Fibroblast of peridontal ligament (primary cell): ENCODE results near the gene ORM2.
A peak's percentile ranks its signal among the peaks of the same experiment; 100 is the strongest.

Source experiments
- DNase-seq: peaks from one replicate; pipeline ENCODE4 v3.0.0-alpha.2; 2010; ENCODE audit errors: extremely low read depth

The ORM2 gene

DNA sequence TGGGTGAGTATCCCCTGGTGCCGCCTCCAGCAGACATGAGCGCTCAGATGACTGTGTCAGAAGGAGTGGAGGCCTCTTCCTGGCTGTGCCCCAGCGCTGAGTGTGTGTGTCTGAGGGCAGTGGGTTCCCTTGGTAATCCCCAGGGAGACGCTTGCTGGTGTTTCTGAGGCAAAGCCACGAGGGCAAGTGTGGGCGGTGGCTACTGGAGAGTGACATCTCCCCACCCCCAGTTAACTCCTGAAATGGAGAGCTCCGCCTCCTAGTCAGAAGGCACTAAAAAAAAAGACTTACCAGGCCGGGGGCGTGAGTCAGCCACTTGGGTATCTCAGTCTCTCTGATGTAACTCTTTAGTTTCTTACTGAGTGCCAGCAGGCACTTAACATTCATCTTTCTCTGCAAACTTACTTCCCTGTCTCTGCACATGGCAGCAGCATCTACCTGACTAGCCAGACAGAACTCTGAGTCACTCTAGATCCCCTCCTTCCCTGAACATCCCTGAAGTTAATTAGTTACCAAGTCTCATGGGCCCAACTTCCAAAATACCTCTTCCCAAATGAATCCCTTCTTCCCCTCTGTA is 19.3 kb downstream of the ORM2 start:
- peak; percentile 96 for DNase-seq

DNA sequence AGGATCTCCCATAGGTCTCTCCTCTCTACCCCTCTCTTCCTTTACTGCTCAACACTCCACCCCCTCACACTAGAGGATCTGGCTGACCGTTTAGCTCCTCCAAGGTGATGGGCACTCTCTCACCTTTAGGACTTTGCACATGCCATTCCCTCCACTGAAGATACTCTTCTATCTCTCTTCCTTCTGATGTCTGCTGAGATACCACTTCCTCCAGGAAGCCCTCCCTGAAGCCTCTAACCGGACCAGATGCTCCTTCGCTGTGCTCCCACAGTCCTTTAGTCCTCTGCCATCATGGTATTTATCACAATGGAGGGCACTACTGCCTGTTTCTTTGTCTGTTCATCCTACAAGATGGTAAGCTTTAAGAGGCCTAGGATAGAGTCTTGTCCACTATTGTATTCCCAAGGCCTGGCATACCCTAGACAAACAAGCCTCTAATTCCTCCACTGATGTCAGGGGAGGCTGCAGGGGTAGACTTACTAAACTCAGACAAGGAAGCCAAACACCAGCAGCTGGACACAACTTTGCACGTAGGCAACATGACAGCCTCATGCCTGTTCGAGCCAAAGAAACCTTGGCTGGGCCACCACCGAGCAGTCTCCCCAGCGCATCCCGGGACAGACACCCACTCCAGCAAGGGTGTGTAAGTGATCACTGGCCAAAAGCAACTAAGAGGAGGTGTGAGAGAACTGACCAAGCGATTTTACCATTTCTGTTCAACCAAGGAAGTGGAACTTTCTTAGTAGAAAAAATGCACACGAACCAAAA is 20.2 kb downstream of the ORM2 start:
- DNase-seq, result no peak

DNA sequence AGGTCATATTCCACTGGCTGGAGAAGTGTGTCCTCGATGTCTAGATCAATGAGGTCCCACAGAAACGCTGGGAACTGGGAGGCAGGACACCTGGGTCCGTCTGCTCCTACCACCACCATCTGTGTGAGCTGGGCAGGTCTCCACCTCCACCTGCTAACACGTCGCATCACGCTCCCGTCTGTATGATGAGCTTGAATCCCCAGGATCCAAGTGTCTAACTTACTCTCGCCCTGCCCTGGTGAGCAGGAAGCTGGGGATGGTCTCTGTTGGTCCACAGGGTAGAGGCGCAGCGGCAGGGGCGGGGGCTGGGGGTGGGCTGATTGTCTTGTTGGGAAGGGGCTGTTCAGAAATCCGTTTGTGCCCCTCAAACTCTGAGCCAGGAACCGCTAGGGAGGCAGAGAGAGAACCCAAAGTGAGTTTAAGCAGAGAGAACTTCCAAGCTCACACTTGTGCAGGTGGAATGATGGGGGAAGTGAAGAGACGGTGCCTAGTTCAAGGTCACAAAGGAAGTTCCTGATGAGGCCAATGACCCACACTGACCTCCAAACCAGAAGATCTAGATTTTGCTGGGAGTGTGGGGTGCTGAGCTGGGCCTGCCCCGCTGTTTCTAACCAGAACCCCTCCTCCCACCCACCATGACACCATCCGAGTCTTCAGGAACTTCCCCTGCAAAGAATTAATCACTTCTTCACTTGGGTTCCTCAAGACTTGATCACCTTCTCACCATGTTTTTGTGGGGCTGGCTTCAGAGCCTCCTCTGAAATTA is 21.1 kb downstream of the ORM2 start:
- no peak for DNase-seq

DNA sequence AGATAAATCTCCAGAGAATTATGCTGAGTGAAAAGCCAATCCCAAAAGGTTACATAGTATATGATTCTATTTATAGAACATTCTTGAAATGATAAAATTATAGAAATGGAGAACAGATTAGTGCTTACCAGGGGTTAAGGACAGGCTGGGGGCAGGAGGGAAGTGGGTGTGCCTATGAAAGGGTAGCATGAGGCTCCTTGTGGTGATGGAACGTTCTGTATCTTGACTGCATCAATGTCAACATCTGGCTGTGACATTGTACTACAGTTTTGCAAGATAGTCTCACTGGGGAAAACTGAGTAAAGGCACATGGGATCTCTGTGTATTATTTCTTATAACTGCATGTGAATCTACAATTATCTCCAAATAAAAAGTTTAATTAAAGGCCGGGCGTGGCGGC is 22.3 kb downstream of the ORM2 start:
- DNase-seq, result no peak

DNA sequence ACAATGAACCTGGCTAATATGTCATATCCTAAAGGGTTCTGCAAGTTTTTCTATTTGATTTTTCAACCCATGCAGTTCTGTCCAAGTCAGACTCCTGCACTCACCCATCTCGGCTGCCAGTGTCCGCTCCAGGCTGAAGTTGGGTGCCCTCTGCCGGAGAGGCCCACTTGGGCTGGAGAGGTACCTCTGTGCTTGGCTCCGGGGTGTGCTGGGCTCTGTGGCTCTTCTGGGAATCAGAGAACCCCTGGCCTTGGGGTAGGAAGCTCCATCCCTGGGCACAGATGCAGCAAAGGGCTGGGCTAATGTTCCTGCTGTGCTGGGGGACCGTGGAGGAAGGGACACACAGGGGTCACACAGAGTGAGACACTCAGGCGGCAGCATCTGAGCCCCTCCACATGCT is 26.2 kb downstream of the ORM2 start:
- DNase-seq, result no peak

DNA sequence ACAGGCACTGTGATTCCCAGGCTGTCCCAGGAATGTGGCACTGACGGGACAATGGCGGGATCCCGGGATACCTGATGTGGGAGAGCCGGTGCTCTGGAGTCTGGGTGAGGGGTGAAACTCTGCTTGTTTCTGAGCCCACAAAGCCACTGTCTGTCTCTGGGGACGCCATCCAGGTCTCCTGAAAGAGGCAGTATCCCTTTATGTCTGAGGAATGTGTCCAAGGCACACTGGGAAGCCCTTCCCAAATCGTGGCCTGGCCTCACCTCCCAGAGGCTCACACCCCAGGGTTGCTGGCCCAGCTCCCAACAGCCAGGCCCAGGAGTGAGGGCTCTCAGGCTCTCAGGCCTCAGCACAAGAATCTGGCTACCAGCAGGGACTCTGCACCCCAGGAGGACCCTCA is 27.1 kb downstream of the ORM2 start:
- no peak for DNase-seq

DNA sequence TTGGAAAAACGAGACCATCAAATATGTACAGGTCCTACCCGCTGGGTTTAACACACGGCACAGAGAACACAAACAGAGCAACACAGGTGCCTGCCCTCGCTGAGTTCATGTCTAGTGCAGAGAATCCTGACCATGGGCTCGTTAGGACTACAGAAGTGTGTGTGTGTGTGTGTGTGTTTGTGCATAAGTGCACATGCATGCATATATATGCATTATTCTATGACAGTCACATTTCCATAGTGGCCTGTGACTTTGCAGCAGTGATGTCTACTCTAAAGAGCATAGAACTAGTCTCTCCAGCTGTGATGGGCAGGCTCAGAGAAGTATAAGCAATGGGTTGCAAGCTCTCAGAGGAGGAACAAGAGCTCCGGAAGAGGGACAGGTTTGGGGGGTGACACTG is 27.7 kb downstream of the ORM2 start:
- DNase-seq, result no peak

DNA sequence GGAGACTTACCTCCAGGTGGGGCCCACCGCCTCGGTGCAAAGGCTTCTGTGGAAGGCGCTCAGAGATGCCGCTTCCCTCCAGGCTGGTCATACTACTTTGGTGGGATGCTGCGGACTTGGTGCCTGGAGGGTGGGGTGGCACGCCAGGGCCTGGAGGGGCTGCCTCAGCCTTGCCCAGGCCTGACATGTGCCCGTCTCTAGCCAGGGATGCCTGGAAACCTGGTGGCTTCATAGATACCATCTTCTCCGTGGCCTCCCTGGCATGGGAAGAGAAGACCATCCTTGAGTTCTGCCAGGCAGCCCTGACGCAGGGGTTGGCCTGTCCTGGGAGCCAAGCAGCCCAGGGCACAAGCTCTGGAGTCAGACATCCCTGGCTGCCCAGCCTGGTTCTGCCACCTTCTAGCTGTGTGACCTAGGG is 28.3 kb downstream of the ORM2 start:
- DNase-seq, result no peak

DNA sequence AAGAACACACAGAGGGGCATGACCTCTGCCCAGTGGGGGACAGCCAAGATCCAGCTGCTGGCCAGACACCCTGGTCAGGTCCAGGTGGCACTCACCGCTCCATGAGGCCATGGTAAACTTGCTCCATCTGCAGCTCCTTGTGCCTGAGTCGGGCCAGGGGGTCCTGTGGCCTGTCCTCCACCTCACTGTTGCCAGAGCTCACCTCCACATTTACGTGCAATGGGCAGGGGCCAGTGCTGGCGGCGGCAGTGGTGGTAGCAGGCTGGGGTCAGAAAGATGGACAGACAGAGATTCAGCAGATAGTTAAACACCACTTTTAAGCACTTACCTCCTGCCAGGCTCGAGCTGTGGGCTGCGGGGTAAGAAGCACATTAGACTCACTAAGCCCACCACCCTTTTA is 30.1 kb downstream of the ORM2 start:
- no peak for DNase-seq

DNA sequence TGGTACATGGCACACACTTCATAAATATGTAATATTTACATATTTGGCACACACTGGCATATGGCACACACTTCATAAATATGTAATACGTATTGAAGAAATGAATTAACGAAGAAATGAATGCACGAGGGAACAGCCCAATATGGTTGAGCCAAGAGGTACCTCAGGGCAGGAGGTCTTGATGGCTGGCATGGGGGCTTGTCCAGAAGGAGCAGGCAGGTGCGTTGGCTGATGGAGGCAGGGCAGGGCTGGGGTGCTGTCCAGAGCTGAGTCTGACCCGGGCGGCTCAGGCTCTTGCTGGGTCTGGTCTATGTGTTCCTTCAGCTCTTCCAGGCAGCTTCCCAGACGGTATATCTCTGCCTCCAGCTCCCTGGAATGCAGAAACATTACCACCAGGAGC is 31.9 kb downstream of the ORM2 start:
- no peak for DNase-seq

DNA sequence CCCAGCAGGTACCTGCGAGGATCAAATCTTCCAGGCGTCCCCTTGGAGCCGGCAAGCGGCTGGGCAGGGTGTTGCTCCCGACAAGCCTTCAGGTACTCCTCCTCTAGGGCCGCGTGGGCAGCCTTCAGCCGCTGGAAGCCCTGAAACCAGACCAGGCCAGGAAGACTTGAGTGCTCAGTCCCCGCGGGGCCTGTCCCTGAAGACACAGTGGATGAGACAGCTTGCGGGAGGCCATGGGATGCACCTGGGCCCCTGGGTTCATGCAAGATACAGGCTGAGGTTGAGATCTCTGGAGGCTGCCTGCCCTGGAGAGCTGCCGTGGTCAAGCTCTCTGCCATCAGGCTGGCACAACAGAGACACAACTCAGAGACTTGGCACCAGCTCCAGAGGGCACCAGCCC is 32.7 kb downstream of the ORM2 start:
- no peak for DNase-seq

DNA sequence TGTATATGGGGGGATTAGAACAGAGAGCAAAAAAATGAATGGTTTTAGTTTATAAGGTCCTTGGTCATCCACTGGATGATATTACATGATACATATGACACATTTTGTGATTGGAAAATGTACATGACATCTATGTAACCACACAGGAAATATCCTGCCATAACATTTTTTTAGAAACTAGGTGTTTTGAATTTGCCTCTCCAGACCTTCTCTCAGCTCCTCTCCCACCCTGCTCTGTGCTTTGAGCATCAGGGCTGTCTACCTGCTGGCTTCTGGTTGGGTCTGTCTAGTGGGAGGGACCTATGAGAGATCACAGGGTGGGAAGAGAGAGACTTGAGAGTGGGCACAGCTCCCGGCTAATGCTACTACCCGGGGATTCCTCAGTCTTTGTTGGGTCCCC is 33.8 kb downstream of the ORM2 start:
- DNase-seq, result no peak

DNA sequence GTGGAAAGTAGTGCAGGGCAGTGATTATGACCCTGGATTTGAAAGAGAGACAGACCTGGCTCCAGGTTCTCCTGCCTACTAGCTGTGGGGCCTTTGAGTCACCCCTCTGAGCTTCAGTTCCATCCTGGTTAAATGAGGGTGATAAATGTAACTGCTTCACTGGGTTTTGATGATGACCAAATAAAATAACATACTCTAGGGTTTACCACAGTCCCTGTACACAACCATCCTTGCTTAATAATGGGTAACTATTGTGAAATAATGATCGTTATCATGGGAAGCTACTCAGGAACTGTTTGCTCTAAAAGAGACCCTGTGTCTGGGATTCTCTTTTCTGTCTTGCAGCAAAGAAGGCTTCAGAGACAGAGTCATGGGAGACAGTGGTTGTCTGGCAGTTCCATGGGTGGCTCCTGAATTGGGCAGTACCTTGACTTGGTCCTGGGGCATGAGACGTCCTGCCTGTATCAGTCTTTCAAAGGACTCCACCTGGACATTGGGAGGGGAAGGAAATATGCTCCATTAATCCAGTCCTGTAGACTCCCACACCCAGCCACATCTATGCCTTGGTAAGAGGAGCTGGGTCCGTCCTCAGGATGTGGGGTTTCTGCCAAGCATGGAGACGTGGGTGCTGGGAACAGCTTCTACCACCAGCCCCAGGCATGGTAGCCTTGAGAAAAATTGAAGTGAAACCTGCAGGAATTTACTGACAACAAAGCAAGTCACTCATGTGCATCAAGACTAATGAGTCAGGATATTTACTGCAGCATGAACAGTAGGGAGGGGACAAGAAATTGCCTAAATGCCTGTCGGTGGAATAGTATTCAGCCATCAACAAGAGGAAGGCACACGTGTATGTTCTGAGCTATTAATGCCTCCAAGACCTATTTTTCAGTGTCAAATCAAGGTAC is 34.7 kb downstream of the ORM2 start:
- peak; percentile 78 for DNase-seq

DNA sequence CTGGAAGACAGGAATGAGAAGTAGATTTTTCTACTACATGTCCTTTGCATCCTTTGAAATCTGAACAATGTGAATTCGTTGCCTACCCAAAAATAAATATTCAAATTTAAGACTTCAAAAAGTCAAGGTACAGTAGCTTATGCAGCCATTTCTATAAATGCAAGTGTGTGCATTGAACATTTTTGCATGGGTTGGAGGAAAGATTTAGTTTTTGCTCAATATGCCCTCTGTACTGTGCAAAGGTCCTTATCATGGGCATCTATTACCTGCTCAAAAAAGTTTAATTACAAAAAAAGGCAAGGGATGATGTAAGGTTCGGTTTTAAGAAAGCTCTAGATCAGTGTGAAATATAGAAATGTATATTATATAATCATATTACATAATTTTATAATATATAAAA is 35.5 kb downstream of the ORM2 start:
- DNase-seq, result no peak

DNA sequence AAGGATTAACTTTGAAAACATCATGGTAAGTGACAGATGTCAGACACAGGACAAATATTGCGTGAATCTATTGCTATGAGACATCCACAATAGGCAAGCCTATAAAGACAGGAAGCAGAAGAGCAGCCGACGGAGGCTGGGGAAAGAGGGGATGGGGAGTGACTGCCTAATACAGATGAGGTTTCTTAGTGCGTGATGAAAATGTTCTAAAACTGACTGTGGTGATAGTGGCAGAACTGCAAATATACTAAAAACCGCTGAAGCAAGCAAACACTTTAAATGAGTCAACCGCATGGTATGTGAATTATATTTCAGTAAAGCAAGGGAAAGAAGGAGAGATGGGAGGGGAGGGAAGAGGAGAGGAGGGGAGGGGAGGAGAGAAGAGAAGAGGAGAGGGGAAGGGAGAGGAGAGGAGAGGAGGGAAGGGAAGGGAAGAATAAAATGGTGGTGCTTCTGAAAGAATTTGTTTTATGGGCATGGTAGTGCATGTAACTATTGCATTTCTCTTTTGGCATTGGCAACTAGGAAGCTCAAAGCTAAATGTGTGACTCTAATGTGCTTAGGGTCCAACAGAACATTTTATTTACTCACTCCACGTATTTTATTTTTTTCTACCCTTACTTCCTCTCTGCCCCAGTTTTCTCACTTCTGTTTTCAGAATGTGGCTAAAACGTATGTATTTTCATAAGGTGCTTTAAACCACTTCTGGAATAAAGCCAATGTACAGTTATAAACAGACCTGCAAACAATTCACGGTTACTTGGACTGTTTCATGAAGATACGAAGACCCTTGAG is 36.9 kb downstream of the ORM2 start:
- DNase-seq, result peak; percentile 96

DNA sequence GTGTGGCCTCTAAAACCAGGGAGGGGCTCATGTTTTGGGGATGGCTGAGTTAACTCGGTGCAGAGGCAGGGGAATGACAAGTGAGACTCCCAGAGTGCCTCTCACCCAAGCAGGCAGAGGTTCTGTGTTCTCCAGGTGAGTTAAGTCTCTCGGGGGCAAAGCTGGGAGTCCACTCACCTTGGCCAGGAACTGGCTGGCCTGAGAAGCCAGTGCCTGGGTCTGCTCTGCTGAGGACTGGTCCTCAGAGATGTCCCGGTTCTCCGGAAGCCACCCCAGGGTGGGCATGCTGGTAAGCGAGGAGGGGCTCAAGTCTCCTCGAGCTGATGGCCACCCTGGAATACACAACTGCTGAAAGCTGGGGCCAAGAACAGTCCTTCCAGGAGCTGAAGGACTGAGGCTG is 37.7 kb downstream of the ORM2 start:
- DNase-seq, result no peak

DNA sequence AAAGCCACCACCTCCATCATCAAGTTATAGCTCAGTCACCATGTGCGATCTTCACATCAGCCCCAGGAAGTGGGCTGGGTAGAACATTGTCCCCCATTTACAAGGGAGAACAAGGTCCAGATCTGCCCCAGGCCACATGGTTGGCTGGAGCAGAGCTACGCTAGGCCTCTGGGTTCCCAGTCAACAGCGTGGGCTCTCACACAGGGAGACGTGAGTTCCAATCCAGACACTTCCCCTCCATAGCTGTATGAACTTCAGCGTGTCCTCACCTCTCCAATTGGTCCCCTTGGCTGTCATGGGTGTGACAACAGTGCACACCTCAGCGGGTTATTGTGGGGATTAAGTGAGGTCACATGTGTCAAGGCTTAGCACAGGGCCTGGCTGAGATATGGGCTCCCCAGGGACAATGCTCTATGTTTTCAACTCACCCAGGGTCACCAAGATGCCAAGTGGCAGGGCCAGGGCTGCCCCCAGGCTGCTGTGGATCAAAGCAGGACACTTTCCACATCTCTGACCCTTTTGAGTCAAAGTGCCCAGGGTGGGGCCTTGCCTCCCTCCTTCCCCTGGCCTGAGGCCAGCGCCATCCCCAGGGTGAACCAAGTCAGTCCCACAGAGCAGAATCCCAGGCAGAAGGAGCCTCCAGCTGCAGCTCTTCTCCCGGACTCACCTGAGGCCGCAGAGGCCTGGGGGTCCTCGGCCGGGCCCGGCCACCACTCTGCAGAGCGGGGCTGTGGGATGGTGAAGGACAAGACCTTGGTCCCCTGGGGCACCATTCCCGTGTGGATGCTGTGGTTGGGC is 38.3 kb downstream of the ORM2 start:
- no peak for DNase-seq

DNA sequence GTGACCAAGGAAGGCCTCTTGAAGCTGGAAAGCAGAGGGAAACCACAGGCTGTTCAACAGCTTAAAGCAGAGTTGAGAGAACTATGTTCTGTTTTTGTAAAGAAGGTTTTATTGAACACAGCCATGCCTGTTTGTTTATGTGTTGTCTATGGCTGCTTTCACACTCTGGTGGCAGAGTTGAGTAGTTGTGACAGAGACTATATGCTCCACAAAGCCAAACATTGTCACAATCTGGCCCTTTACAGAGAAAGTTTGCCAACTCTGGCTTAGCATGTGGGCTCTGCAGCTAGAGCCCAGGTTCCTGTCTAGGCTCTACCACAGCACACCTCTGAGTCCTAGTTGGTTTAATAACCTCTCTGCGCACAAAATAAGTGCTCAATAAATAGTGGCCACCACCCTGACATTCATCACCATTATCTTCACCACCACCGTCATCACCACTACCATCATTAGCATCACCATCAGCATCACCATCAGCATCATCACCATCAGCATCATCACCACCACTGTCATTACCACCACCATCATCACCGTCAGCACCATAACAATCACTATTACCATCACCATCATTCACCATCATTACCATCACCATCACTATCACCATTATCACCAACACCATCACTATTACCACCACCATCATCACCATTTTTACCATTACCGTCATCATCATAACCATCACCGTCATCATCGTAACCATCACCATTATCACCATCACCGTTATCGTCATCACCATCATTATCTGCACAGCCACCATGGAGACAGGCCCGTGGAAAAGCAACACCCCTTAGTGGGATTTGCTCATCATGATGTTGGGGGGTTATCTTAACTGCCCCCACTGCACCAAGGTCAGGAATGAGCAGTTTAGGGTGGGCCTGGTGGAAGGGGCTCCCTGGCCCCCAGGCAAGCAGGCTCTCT is 39.8 kb downstream of the ORM2 start:
- DNase-seq, result no peak

DNA sequence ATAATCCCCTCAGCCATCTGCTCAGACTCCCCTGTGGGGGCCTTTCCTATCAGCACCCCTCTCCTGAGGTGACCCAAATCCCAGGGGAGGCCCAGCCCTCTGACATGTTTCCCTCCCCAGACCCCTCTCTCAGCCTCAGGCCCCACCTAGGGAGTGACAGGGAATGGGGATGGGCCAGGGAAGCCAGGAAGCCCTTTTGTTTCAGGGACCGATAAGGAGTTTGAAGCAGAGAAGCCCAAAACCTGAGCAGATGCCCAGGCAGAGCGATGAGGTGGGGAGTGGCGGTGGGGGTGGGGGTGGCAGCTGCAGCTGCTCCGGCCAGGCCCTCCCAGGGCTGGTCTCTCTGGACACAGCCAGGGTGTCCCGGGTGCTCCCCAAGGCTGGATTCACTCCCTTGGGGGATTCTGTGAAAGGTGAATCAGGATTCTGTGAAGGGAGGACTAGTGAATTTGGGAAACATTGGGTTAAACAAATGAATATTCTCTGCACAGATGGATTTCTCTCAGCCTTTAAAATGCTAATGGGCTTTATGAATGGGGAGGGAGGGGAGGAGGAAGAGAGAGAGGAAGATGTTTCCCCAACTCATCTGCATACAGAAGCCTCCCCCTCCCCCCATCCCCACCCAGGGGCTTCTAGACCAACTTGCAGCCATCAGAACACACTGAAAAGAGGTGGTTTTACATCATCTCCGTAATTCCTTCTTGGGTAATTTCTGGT is 40.7 kb downstream of the ORM2 start:
- no peak for DNase-seq
